ENCODE data around the gene SUN2.

The SUN2 gene

GRCh38 chr22:38751422-38752346 lies 4.1 kb downstream of the SUN2 start:
- peak; percentile 94 for DNase-seq

DNA sequence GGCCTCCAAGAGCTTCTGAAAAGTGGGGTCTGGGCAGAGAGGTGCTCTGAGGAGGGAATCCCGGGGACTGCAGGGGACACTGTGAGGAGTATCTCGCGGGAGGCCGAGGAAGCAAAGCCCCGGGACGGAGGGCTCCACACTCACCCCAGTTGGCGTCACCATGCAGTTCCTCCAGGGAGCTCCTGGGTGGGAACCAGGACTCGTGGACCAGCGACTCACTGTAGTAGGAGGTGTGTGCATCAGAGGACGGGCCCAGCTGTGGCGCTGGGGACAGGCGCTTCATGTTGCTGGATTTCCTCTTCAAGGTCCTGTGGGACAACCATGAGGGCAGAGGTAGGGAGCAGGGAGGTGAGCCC lies 4.8 kb downstream of the SUN2 start:
- no peak for DNase-seq

DNA sequence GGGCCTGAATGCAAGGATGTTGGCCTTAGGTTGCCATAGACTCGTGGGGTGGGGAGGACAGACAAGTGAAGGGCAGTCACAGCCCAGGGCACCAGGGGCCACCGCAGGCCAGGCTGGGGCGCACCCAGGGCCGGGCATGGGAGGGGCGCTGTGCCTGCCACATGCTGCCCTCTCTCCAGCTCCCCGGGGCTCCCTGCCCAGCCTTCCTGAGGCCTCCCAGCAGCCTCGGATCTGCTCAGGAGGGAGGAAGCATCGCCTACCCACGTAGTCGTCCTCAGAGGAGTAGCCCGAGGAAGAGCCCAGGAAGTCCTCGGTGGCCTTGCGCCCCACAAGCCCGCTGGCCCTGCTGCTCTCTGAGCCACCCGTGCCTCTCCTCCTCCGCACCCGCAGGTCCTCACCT lies 5.2 kb downstream of the SUN2 start:
- DNase-seq = no peak

GRCh38 chr22:38750104-38750503 lies 5.7 kb downstream of the SUN2 start:
- DNase-seq = no peak

GRCh38 chr22:38748487-38749136 lies 7.2 kb downstream of the SUN2 start:
- DNase-seq = no peak

DNA sequence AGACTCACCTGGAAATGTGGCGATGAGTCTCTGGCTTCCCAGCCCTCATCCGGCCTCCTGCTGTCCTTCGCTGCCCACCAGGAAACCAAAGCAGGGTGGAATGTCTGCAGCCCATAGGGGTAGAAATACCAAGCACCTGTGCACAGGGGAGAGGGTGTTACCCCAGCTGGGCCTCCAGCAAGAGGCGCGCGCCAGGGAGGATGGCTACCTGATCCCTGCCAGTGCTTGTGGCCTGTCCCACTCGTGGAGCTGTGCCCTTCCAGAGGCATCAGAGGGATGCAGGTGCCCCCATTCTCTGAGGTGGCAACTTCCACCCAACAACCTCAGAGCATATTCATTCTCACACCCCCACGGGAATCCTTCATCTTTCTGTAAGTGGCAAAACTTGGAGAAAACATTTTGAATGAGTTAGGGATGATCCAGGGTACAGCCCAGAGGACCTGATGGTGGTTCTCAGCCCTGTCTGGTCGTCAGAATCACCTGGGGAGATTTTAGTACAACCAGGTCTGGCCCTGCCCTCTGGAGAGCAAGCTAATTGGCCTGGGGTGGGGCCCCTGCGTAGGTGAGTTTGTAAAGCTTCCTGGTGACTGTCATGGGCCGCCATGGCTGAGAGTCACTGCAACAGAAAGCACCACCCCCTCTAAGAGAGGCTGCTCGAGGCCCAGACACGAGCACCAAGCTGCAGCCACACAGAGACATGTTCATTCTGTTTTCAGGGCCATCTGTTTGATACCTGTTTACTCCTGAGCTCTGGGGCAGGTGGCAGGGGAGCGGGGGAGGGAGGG lies 9.9 kb downstream of the SUN2 start:
- DNase-seq = no peak

DNA sequence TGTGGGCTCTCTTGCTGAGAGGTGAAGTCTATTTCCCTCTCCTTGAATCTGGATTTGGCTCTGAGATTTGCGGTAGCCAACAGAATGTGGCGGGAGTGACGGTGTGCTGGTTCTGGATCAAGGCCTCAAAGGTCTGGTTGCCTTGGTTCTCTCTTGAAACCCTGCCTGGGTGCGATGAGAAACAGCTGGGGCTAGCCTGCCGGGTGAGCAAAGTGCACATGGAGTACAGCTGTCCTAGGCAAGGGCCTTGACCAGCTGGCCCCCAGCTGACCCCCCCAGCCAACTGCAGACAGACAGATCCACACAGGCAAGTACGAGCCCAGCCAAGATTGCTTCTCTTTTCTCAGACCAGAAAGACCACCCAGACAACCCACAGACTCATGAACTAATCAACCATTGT lies 10.8 kb downstream of the SUN2 start:
- DNase-seq = no peak

DNA sequence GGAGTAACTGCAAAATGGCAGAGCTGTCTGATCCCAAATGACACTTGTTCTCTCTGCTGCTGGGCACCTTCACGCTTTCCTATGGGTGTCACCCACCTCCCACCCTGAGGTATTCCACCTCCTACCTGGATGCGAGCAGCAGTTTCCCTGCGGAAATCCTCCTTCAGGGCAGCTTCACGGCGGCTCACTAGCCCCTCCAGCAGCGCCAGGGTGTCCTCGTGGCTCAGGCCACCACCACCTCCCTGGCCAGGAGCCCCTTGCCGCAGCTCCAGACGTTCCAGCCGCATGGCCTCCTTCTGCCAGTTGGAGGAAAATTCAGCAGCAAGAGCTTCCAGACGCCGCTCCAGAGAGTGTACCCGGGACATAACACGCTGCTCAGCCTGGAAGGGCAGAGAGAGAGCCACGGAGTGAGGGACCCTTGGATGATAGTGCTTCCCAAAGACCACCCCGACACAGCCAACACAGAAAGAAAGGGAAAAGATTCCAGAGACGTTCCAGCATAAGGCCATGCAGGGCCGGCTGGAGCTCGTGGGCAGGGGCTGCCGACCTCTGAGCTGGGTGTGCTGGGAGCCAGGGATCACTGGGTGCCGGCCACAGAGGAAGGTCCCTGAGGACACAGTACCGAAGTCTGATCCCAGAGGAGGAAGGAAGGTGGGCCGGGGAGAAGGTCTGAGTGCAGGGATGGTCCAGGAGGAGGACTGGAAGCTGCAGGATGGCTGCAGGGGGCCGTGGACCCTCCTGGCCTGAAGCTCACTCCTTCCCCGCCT lies 13.4 kb downstream of the SUN2 start:
- DNase-seq = no peak

GRCh38 chr22:38741576-38741975 lies 14.2 kb downstream of the SUN2 start:
- DNase-seq = no peak

DNA sequence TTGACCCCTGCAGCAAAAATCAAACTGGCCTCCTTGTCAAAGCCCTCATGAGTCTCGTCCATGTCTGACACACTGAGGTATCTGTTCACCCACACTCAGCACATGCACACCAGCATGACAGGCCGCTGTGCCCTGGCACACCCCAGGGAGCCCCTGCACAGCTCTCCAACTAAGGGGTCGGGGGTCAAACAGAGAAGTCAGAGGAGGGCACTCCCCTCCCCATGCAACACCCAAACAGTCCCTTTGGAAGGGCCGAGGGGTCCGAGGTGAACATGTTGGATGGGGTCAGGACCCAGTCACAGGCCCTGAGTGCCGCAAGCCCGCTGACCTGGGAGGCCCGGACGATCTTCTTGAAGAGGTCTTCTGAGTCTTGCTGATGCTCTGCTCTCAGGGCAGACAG lies 14.6 kb downstream of the SUN2 start:
- no peak for DNase-seq

DNA sequence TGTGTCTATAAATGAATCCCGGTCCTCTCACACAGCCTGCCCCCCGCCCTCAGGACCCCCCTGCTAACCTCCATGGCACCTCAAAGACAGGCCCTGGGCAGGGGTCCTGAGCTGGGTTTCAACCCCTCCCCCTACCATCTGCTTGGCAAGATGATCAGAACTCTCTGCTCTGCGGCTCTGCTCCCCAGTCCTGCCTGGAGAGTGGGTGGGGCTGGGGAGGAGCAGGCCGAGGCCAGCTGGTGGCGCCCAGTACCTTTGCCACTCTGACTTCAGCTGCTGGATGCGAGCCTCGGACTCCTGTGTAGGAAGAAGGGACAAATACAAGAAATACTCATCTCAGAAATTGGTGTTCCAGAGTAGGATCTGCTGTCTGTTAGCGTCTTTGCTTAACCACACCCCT lies 15.0 kb downstream of the SUN2 start:
- no peak for DNase-seq

- no peak for DNase-seq
Measured at GRCh38 chr22:38740116-38740723, 15.6 kb downstream of the SUN2 start.

GRCh38 chr22:38739300-38740055 lies 16.3 kb downstream of the SUN2 start:
- DNase-seq = no peak

DNA sequence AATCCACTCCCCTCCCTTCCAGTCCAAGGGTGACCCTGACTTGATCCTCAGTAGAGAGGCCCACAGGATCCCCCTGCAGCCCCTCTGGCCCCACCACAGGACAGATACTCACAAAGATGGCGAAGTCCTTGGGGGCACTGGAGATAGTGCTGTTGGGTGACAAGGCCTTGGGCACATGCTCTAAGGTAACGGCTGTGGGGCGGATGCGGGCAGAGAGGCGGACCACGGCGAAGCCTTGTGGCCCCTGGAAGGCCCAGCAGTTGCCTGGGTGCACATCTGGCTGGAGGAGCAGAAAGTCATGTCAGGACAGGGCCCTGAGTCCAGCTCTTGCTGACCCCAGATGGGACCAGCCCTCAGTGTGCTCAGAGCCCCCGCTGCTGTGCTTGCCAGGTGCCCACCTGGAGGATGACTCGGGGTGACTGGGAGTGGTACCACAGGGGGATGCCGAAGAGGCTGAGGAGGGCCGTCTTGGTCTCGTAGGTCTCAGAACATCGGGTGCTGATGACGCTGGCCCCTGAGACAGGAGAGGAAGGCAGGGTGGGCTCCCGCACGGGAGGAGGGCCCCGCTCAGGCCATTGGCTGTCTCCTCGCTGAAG lies 17.2 kb downstream of the SUN2 start:
- no peak for DNase-seq

DNA sequence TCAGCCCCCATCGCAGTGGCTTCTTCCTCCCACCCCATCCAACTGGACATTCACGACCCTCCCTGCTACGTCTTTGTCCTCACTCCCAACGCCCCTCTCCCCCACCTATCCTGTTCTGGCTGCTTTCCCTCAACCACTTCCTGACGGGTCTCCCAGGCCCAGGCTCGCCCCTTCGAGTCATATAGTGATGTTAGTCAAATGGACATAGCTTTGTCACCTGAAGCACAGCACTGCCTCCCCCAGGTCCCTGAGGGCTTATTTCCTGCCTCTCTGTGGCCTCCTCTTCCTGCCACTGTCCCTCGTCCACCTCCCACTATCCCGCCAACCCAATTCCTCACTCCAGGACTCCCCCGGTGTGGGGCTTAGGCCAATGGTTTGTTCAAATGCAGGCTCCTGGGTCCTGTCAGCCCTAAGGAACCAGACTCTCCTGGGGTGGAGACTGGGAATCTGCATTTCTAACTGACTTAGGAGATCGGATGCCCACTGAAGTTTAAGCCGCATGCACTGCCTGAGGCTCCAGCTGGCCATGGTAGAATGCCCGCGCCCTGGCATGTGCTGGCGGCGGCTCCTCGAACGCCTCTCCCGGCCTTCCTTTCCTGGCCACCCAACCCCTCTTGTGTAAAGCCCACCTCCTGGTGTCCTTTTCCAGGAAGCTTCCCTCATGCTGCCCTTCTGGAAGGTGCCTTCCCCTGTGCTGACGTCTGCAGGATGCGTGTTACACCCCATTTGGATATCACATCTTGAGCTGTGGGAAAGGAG lies 18.3 kb downstream of the SUN2 start:
- no peak for DNase-seq

GRCh38 chr22:38736257-38736570 lies 19.6 kb downstream of the SUN2 start:
- DNase-seq = no peak

- DNase-seq = no peak
Measured at GRCh38 chr22:38735465-38736256, 20.1 kb downstream of the SUN2 start.

DNA sequence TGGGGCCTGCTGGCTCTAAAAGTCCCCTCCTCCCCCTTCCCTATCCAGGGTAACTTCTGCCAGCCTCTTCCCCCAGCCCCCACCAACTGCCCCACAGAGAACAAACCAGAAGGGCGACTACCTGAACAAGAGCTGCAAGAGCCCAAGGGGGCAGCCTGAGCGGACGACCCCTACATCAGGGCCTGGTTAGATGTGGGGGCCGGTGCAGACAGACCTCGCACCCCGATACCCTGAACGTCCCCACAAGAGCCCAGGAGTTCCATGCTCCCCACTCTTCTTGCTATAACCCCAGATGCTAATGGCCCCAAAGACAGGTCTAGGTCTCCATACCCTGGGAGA lies 20.7 kb downstream of the SUN2 start:
- DNase-seq = no peak

DNA sequence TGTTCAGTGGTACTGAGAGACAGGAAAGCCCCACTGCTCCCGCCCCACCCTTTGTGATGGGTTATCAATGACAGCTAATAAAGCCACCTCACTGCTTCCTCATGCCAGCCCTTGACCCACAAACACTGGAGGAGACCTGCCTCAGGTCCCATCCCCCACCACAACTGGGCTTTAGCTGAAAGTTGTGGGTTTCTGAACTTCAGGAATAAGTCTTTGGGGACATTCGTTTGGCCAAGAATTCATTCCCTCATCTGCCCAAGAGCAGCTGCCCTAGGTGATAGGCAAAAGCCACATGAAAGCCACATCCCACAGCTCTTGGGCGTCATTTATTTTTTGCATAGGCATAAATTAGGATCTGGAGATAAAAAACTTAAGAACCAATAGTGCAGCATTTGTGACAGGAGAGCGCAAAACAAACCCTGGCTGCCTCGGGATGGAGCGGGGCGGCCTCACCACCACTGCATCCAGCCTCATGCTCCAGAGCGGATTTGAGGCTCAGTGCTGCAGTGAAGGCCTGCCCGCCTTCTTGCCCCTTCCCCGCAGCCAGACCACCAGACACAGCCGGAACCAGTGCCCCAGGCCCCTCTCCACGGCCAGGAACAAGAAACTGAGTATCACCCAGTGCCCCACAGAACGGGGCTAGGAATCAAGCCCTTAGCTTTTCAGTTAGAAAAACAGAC lies 21.2 kb downstream of the SUN2 start:
- no peak for DNase-seq

Measured in RPMI8226 (cell line).